Measurements from ENCODE around the gene AOPEP. TPM values are rescaled to one million over a fixed set of nuclear protein-coding genes. Genes with fewer than 3 reads are reported as not detected.

The AOPEP gene
- polyA plus RNA-seq, 6 donors from 2014 or later: 5.2 to 11.8 (median 8.2) TPM

DNA sequence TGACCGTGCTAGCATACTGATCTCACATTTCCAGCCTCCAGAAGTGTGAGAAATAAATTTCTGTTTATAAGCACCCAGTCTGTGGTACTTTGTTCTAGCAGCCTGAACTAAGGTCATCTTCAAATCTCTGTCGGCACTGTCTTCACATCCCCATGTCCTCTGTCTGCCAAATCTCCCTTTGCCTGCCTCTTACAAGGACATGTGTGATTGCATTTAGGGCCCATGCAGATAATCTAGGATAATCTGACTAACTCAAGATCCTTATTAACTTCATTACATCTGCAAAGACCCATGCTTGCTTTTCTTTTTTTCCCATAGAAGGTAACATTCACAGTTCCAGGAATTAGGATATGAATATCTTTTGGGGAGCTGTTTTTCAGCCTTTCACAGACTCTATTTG is 132.7 kb downstream of the AOPEP start:
- Mint-ChIP-seq H3K4me1 (peaks cover 32 to 42% (median 34%) of the 10 kb centered on the region in 3 donors), H3K27ac (peak overlapping the region in 5 of 6 donors; percentile 20 to 98 (median 88)), H3K9me3 (peaks cover 0 to 7% (median 3%) of the 10 kb centered on the region in 7 donors), H3K4me3 (no peak overlapping the region), H3K36me3 (peaks cover 8 to 25% of the 10 kb centered on the region in 2 donors), H3K27me3 (peaks cover 0 to 3% (median 0%) of the 10 kb centered on the region in 3 donors)
- DNase-seq (no peak), ATAC-seq (ENCODE audit: low read depth in 2 of 2) (no peak)

DNA sequence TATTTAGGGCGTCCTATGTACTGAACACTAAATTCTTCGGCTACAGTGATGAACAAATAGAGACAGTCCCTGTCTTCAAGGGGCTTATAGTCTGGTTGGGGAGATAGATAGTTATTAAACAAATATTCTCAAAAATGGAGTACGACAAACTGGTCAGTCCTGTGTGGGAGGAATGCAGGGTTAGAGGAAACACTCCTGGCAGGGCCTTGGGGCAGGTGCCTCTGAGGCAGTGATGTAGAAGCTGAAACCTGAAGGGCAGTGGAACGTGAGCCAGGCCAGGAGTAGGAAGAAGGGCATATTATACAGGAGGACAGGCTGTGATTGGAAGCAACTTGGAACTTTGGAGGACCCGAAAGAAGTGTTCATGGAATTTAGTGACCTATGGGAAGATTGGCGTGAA is 133.4 kb downstream of the AOPEP start:
- no peak for ATAC-seq (ENCODE audit: low read depth in 2 of 2)
- Mint-ChIP-seq H3K27me3 (peaks cover 0 to 3% (median 0%) of the 10 kb centered on the region in 3 donors), H3K4me3 (peak overlapping the region in 6 of 8 donors; percentile 20 to 59 (median 36)), H3K36me3 (peaks cover 8 to 25% of the 10 kb centered on the region in 2 donors), H3K4me1 (peaks cover 32 to 43% (median 34%) of the 10 kb centered on the region in 3 donors), H3K9me3 (peaks cover 0 to 7% (median 3%) of the 10 kb centered on the region in 7 donors), H3K27ac (peak overlapping the region; percentile 45 to 98 (median 88))
- no peak for DNase-seq

GRCh38 chr9:94860678-94861588 is 134.4 kb downstream of the AOPEP start:
- H3K4me1 Mint-ChIP-seq: peaks cover 32 to 43% (median 34%) of the 10 kb centered on the region in 3 donors
- peak; percentile 91 to 92 for ATAC-seq (ENCODE audit: low read depth in 2 of 2)

GRCh38 chr9:94861589-94862272 is 135.2 kb downstream of the AOPEP start:
- Mint-ChIP-seq H3K27me3 (peaks cover 0 to 3% (median 0%) of the 10 kb centered on the region in 3 donors), H3K36me3 (peaks cover 8 to 25% of the 10 kb centered on the region in 2 donors), H3K27ac (peak overlapping the region; percentile 88 to 98 (median 97)), H3K4me1 (peaks cover 32 to 43% (median 34%) of the 10 kb centered on the region in 3 donors), H3K4me3 (peak overlapping the region in 5 of 8 donors; percentile 22 to 76 (median 63)), H3K9me3 (peaks cover 0 to 7% (median 3%) of the 10 kb centered on the region in 7 donors)
- DNase-seq: no peak
- no peak for ATAC-seq (ENCODE audit: low read depth in 2 of 2)

More at GRCh38 chr9:94860678-94861588, 134.4 kb downstream of the AOPEP start:
- H3K27ac Mint-ChIP-seq: peak overlapping the region; percentile 88 to 98 (median 97)
- peaks cover 8 to 25% of the 10 kb centered on the region in 2 donors for H3K36me3 Mint-ChIP-seq
- H3K27me3 Mint-ChIP-seq: peaks cover 0 to 3% (median 0%) of the 10 kb centered on the region in 3 donors
- DNase-seq: peak; percentile 87
- peaks cover 0 to 7% (median 3%) of the 10 kb centered on the region in 7 donors for H3K9me3 Mint-ChIP-seq
- H3K4me3 Mint-ChIP-seq: peak overlapping the region; percentile 22 to 76 (median 62)

GRCh38 chr9:94864196-94864595 is 137.7 kb downstream of the AOPEP start:
- H3K27me3 Mint-ChIP-seq: peaks cover 0 to 3% (median 0%) of the 10 kb centered on the region in 3 donors
- no peak for ATAC-seq (ENCODE audit: low read depth in 2 of 2)
- peaks cover 0 to 20% of the 10 kb centered on the region in 2 donors for H3K36me3 Mint-ChIP-seq
- DNase-seq: no peak
- no peak overlapping the region for H3K4me3 Mint-ChIP-seq
- peak overlapping the region in 1 of 6 donors; percentile 88 for H3K27ac Mint-ChIP-seq
- H3K9me3 Mint-ChIP-seq: peaks cover 0 to 2% (median 0%) of the 10 kb centered on the region in 7 donors
- peaks cover 30 to 40% (median 30%) of the 10 kb centered on the region in 3 donors for H3K4me1 Mint-ChIP-seq

- Mint-ChIP-seq H3K4me3 (no peak overlapping the region), H3K27me3 (peaks cover 0 to 3% (median 0%) of the 10 kb centered on the region in 3 donors), H3K4me1 (peaks cover 24 to 33% (median 26%) of the 10 kb centered on the region in 3 donors), H3K9me3 (no peaks in the 10 kb centered on the region), H3K27ac (peak overlapping the region in 1 of 6 donors; percentile 22), H3K36me3 (peaks cover 0 to 15% of the 10 kb centered on the region in 2 donors)
- no peak for ATAC-seq (ENCODE audit: low read depth in 2 of 2)
- DNase-seq: no peak
Observed at GRCh38 chr9:94864862-94865509, 138.5 kb downstream of the AOPEP start.

DNA sequence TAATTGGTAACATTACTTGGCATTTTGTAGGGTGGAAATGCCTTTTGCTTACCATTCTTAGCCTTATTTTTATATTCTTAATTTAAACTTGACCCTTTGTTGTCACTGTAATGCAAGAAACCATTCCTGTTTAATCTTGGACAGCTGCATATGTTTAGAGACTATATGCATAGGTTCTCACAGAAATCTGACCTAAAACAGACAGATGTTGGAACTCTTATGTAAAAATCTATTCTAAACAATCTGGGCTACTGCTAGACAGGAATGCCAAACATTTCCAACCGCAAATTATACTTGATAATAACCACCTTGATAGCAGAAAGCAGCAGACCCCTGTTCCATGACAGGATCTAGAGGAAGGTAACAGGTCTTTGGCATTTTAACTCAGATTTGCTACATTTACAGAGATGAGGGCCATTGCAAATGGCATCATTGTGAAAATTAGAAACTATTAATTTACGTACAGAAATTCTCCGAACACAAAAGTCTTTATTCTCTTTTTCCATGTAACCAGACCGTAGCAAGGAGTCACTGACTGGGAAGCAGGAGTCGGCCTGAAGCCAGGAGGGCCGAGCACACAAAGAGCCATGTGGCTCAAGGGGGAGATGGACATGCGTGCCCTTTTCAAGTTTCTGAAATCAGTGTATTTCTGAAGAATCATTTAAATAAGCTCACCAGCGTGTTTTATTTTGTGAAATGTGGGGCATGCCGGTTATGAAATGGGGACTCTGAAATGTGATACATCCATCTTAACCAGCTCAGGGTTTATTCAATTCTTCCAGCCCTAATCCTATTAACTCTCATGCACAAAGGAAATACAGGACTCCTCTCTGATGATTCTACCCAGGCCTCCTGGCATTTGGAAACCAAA is 139.3 kb downstream of the AOPEP start:
- ATAC-seq (ENCODE audit: low read depth in 2 of 2): no peak
- Mint-ChIP-seq H3K4me1 (peaks cover 19 to 28% (median 21%) of the 10 kb centered on the region in 3 donors), H3K4me3 (no peak overlapping the region), H3K27me3 (peaks cover 0 to 3% (median 0%) of the 10 kb centered on the region in 3 donors), H3K27ac (no peak overlapping the region), H3K9me3 (no peaks in the 10 kb centered on the region), H3K36me3 (peaks cover 0 to 16% of the 10 kb centered on the region in 2 donors)
- no peak for DNase-seq

- H3K9me3 Mint-ChIP-seq: no peaks in the 10 kb centered on the region
- peaks cover 0 to 21% of the 10 kb centered on the region in 2 donors for H3K36me3 Mint-ChIP-seq
- no peak for DNase-seq
- H3K27me3 Mint-ChIP-seq: no peaks in the 10 kb centered on the region
- no peak overlapping the region for H3K4me3 Mint-ChIP-seq
- peak overlapping the region in 1 of 6 donors; percentile 78 for H3K27ac Mint-ChIP-seq
- H3K4me1 Mint-ChIP-seq: peaks cover 14 to 24% (median 16%) of the 10 kb centered on the region in 3 donors
- ATAC-seq (ENCODE audit: low read depth in 2 of 2): no peak
Observed at GRCh38 chr9:94866770-94867169, 140.3 kb downstream of the AOPEP start.

DNA sequence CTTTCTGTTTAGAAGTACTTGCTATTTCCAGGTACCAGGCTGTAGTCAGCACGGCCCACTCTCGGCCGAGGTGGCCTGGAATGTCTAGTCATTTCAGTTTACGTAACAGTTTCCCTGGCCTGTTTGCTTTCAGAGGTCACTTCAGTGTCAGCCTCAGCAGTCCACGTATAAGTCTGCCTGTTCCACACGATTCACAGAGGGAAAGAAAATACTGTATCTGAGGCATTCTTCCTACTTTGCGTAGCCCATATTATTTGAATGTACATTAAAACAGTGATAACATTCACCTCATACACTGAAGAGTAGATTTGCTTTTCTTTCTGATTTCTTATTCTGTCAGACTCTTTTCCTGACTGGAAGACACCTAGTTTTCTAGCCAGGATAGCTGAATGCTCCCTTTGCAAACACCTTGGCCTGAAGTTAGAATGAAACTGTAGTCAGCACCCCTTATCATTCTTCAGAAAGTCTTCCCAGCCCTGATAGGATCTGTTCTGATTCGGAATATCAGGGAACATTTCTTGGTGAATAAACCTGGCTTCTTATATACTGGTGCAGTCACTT is 140.9 kb downstream of the AOPEP start:
- peaks cover 0 to 21% of the 10 kb centered on the region in 2 donors for H3K36me3 Mint-ChIP-seq
- no peaks in the 10 kb centered on the region for H3K9me3 Mint-ChIP-seq
- no peak overlapping the region for H3K4me3 Mint-ChIP-seq
- DNase-seq: no peak
- no peaks in the 10 kb centered on the region for H3K27me3 Mint-ChIP-seq
- peak overlapping the region in 1 of 6 donors; percentile 78 for H3K27ac Mint-ChIP-seq
- ATAC-seq (ENCODE audit: low read depth in 2 of 2): no peak
- peaks cover 13 to 23% (median 14%) of the 10 kb centered on the region in 3 donors for H3K4me1 Mint-ChIP-seq

- Mint-ChIP-seq H3K9me3 (no peaks in the 10 kb centered on the region), H3K4me3 (no peak overlapping the region), H3K27ac (no peak overlapping the region), H3K36me3 (peaks cover 0 to 17% of the 10 kb centered on the region in 2 donors), H3K27me3 (no peaks in the 10 kb centered on the region), H3K4me1 (peaks cover 9 to 23% (median 14%) of the 10 kb centered on the region in 3 donors)
- ATAC-seq (ENCODE audit: low read depth in 2 of 2) (no peak), DNase-seq (no peak)
Observed at GRCh38 chr9:94867842-94868312, 141.4 kb downstream of the AOPEP start.

GRCh38 chr9:94868464-94868863 is 142.0 kb downstream of the AOPEP start:
- H3K36me3 Mint-ChIP-seq: peaks cover 0 to 16% of the 10 kb centered on the region in 2 donors
- no peaks in the 10 kb centered on the region for H3K9me3 Mint-ChIP-seq
- H3K27me3 Mint-ChIP-seq: no peaks in the 10 kb centered on the region
- peaks cover 9 to 22% (median 14%) of the 10 kb centered on the region in 3 donors for H3K4me1 Mint-ChIP-seq
- no peak overlapping the region for H3K4me3 Mint-ChIP-seq
- peak overlapping the region in 1 of 6 donors; percentile 67 for H3K27ac Mint-ChIP-seq
- ATAC-seq (ENCODE audit: low read depth in 2 of 2) (no peak), DNase-seq (no peak)
